ENCODE results near the gene CES2.
"Not testable (repeated sequence)": the region's sequence is repeated elsewhere in the genome, so short reads cannot be mapped to it uniquely, and the experiment has no call there.

Gene CES2

DNA sequence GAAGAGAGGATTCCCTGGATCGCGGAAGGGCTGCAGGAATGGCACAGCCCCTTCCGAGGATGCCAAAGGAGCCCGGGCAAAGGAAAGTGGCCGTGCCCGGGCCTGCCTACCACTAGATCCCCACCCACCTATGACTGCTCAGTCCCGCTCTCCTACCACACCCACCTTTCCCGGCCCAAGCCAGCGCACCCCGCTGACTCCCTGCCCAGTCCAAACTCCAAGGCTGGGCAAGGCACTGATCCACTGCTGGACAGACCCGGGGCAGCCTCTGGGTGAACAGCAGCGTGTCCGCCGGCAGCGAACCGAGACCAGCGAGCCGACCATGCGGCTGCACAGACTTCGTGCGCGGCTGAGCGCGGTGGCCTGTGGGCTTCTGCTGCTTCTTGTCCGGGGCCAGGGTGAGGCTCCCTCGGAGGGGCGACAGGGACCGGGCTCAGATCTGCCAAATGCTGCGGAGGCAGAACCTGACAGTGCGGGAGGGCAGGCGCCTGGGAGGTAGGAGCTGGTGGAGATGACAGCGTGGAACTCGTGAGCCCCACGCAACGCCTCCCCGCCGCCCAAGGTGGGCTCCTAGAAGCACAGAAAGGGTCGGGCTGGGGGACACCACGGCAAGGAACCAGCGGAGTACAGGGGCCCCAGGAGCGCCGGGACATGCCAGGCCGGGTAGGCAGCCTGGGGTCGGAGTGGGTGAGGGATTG is at the start of gene CES2:
Gene CES2, plus strand, starts transcription at position 203 of the 698 bp plus-strand sequence. Its CDS starts 120 bp downstream, at position 323.
- peak; percentile 34 for DNase-seq (ENCODE audit: low read depth, low spot score)

GRCh38 chr16:66886321-66886720 is 49.0 kb upstream of the CES2 start:
- no peak for DNase-seq (ENCODE audit: low read depth, low spot score)

DNA sequence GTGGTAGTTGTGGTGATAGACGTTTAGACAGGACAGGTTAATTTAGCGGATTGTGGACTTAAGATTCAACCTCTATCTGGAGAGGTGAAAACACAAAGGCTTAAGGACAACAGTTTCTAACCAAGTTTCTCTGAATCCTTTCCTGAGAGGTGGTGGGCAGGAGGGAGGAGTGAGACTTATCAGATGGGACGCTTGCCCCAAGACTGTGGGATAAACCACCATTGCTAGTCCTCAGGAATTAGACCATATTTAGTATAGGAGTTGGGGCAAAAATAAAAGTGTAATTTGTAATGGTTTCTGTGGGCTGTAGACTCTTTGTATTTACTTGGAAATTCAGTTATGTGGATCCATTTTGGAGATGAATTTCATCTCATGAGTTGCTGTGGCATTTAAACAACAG is 48.4 kb upstream of the CES2 start:
- no peak for DNase-seq (ENCODE audit: low read depth, low spot score)

DNA sequence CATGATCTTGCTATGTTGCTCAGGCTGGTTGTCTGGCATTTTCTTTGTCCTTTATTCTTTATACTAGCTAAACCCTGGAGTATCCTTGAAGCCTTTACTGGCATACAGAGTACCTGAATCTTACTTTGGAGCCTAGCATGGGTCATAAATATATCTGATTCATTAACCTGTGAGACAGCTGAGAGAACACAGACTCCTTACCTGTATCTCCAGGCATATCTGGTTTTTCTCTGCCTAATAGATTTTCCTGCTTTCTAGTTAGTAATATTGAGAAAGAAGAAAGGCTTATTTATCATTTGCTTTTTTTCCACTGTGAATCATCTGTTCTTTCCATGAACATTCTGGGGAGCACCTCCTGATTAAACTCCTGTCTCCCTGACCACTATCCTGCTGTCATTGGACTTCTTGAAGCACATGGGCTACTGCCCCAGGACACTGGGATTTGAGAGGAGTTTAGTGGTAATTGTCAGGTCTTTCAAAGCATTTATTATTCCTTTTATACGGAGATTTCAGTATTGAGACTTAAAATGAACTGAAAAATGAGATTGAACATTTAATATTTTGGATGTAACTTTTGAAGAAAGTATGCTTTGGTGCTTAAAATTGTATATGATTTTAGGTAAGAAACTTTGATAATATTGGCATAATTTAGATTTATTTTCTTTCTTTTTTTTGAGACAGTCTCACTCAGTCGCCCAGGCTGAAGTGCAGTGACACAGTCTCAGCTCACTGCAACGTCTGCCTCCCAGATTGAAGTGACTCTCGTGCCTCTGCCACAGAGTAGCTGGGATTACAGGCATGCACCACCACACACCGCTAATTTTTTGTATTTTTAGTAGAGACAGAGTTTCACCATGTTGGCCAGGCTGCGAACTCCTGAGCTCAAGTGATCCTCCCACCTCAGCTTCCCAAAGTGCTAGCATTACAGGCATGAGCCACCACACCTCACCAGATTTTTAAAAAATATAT is 46.4 kb upstream of the CES2 start:
- no peak for DNase-seq (ENCODE audit: low read depth, low spot score)

DNA sequence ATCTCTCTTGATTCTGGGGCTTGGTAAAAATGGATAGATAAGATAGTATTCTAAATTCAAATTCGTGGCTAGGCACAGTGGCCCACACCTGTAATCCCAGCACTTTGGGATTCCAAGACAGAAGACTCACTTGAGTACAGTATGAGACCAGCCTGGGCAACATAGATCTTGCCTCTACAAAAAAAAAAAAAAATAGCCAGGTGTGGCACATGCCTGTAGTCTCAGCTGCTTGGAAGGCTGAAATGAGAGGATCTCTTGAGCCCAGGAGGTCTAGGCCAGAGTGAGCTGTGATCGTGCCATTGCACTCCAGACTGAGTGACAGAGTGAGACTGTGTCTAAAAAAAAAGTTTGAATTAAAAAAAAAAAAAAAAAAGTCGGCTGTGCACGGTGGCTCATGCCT is 45.7 kb upstream of the CES2 start:
- DNase-seq (ENCODE audit: low read depth, low spot score) = no peak

DNA sequence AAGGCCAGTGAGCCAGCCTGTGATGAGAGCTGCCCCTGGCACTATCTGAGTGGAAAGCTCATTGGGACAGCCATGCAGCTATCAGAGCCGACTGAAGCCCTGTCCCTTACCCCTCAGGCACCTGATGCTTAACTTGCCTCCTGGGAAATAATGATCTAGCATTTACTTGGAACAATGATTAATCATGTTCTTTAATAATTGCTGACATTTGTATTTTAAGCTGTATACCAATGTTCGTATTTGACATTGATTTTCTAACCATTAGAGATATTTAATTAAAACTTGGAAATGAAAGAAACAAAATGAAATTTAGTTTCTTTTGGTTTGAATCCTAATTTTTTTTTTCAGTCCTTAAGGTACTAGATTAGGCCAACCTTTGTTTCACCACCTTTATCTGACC is 44.5 kb upstream of the CES2 start:
- DNase-seq (ENCODE audit: low read depth, low spot score) = no peak

GRCh38 chr16:66891360-66891759 is 44.0 kb upstream of the CES2 start:
- DNase-seq (ENCODE audit: low read depth, low spot score) = no peak

- DNase-seq (ENCODE audit: low read depth, low spot score) = no peak
Measured at GRCh38 chr16:66891797-66892196, 43.5 kb upstream of the CES2 start.

DNA sequence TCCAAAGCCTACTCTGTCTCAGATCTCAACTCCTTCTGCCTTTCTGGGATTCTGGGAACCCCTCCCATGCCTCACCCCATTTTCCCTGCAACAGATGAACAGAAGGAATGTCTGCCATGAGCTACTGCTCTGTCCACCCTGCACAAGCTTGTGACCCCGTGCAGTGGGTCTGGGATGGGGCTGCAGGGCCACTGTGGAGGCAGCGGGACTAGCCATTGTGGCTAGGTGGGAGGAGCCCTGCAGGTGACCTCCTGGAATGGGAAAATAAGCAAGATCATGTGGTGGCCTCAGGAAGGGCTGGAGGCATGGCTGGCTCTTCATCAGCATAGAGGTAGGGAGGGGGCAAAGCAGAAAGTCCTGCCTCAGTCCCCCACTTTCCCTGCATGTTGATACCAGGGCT is 41.3 kb upstream of the CES2 start:
- DNase-seq (ENCODE audit: low read depth, low spot score) = no peak

- peak; percentile 78 for DNase-seq (ENCODE audit: low read depth, low spot score)
Measured at GRCh38 chr16:66894948-66895688, 40.2 kb upstream of the CES2 start.

- DNase-seq (ENCODE audit: low read depth, low spot score) = no peak
Measured at GRCh38 chr16:66895689-66895979, 39.7 kb upstream of the CES2 start.

- no peak for DNase-seq (ENCODE audit: low read depth, low spot score)
Measured at GRCh38 chr16:66895999-66896398, 39.3 kb upstream of the CES2 start.

DNA sequence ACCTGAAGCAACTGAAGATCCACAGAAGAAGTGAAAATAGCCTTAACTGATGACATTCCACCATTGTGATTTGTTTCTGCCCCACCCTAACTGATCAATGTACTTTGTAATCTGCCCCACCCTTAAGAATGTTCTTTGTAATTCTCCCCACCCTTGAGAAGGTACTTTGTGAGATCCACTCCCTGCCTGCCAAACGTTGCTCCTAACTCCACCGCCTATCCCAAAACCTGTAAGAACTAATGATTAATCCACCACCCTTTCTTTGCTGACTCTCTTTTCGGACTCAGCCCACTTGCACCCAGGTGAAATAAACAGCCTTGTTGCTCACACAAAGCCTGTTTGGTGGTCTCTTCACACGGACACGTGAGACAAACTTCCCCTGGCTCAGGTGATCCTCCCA is 38.6 kb upstream of the CES2 start:
- DNase-seq (ENCODE audit: low read depth, low spot score) = not testable (repeated sequence)

DNA sequence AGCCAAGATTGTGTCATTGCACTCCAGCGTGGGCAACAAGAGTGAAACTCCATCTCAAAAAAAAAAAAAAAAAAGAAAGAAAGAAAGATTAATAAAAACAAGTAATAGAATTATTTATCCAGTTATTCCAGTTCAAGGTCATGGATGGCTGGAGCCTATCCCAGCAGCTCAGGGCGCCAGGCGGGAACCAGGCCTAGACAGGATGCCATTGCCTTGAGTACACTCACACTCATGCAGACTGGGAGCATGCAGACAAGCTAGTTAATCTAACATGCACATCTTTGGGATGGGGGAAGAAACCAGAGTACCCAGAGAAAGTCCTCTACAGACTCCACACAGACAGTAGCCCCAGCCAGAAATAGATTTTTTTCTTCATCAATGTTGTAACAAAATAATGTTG is 37.1 kb upstream of the CES2 start:
- no peak for DNase-seq (ENCODE audit: low read depth, low spot score)

DNA sequence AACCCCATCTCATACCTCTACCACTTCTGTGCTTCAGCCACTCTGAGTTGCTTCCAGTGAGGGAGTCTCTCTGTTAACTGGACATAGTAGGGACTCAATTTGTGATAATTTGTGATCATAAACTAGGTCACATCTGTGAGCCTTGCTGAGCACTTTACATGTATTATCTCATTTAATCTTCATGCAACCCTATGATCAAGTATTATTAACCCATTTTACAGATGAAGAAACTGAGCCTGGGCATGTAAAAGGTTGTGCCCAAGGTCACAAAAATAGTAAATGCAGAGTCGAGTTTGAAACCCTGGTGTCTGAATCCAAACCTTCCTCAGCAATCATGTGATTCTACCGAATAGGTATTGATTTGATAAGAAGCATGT is 36.4 kb upstream of the CES2 start:
- DNase-seq (ENCODE audit: low read depth, low spot score) = no peak

GRCh38 chr16:66899310-66899944 is 35.9 kb upstream of the CES2 start:
- no peak for DNase-seq (ENCODE audit: low read depth, low spot score)

DNA sequence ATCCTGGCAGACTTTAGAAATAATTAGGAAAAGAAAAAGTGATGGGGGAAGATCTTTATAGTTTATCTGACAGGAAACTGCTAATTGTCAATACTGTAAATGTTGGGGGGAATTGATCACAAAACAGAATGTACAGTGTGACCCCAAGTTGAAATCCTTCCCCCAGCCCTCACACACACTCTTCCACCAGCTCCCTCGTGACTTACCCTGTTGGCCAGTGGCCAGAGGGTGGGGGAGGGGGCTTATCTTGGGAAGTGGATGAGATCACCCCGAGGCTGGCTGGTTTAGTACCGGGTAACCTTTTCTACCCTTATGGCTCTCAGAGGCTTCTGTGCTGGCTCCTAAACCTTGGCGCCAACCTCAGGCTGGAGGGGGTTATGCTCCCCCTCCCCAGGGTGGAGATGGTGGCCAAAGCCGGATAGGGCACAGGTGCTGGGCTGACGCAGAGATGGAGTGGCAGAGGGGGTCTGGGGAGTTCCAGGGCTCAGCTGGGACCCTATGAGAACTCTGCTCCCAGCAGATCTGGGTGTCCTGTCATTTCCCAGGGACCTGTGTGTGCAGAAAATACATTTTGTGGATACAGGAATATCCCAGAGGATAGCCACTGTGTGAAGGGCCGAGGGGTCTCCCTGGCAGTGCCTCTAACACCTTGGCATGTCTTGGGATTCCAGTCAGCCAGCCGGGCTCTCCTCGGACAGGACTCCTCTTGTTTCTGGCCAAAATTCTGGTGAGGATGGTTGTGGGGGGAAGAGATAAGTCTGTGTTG is 35.2 kb upstream of the CES2 start:
- DNase-seq (ENCODE audit: low read depth, low spot score) = peak; percentile 51

- DNase-seq (ENCODE audit: low read depth, low spot score) = no peak
Measured at GRCh38 chr16:66900721-66901441, 34.4 kb upstream of the CES2 start.

DNA sequence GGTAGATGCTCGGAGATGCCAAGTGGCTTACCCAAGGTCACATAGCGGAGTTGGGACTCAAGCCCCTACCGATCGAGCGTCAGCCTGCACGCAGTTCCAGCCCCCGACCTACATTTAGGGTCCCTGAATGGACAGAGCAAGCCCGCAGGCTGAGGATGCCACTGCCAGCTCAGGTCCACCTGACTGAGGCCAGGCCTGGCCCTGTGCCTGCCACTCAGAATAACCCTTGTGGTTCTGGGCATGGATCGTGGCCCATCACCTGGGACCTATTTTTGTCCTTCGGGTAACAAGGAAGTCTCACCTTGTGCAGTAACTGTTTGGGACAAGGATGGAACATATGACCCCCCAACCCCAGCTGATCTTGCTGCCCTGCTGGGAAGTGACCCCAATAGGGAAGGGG is 33.7 kb upstream of the CES2 start:
- no peak for DNase-seq (ENCODE audit: low read depth, low spot score)

Data from ELF-1 (cell line).